NCI-H345 treated with DMSO at 0.1 percent for 48 hours (cell line): Measurements from ENCODE around the gene NR3C2.

Source experiments
- DNase-seq: peaks from one replicate; lab custom pipeline; 2025; ENCODE audit not compliant: unreplicated experiment; lab: John Stamatoyannopoulos, UW

NR3C2 gene

GRCh38 chr4:148441986-148442831, at the start of gene NR3C2:
Gene NR3C2 (minus strand): TSS chr4:148442414.
- DNase-seq: peak; percentile 53

DNA sequence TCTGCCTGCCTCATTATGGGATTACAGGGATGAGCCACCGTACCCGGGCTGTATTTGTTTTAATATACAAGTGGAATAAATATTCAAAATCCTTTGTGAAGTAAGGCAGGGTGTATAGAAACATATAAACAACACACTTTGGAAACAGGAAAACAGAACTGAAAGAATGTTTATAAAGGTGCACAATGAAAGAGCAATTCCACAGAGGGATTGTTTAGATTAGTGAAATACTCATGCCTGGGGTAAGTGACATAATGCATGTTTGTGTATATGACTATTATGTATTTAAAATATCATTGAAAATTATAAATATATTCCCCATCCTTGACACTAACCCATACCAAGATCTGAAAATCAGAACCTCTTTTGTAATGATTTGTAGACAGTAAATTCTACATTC, 45.0 kb upstream of the NR3C2 start:
- no peak for DNase-seq

- no peak for DNase-seq
Observed at GRCh38 chr4:148481636-148482035, 39.4 kb upstream of the NR3C2 start.

DNA sequence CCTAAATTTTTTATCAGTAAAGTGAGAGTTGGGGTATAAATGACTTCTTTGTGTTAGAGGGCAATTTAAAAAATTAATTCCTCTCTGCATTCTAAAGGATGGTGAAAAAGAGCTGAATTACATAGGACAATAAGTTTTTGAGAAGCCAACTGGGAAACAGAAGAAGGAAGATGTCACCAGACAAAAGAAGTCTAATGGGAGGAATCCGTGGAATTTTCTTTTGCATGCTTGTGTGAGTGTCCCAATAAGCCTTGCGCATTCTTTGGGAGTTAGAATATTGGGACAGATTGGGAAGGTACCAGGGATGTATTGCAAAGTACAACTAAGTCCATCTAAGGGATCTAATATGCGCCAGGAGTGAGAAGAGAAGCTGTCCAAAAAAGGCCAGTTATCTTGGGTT, 35.1 kb upstream of the NR3C2 start:
- DNase-seq: no peak

GRCh38 chr4:148469938-148470337, 27.7 kb upstream of the NR3C2 start:
- no peak for DNase-seq

- no peak for DNase-seq
Observed at GRCh38 chr4:148454835-148455234, 12.6 kb upstream of the NR3C2 start.

DNA sequence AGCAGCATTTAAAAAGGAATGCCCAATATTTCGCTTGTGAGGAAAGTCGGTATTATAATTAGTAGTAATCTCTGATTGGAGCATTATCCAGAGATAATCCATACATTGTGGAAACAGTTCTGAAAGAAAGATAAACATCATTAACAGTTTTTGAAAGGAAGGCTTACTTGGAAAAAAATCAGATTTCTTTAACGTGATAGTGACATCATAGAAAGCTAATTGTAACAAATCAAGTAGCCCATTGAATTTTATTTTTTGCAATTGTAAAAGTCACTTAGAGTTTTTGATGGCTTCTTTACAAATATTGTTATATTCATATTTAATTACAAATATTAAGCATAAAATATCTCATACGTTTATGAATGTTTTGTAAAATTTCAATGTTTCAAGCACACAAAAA, 11.6 kb upstream of the NR3C2 start:
- no peak for DNase-seq

- no peak for DNase-seq
Observed at GRCh38 chr4:148452970-148453369, 10.8 kb upstream of the NR3C2 start.

DNA sequence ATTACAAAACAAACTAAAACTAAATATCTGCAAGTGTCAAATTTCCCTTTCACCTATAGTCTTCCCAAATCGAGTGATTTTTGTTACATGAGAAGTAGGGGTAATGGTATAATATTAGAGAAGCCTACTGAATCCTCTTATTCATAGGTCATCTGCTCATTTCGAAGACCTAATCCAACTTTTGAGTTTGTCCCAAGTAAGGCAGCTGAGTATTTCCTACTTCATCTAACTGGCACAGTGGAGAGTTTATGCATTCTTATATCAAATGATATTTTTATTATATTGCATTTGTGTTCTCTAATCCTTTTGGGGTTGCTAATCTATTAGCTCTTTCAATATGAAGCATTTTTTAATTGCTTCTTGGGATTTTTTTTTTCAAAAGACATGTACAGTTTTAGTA, 7.7 kb upstream of the NR3C2 start:
- no peak for DNase-seq

DNA sequence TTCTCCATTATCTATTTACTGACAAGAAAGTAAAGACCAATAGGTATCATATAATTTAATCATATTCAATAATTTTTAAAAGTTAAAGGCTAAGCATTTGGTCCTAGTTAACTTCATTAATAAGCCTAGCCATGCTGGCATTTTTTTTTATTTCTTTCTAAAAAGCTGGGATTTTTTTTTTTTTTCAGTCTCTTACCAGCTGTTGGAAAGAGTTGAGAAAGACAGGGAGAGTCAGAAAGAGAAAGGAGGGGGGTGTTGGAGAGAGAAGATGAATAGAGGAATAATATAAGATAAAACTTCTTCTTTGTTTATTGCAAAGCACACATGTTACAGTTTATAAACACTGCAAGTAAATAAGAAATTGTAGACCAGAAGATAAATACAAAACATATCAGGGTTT, 5.9 kb upstream of the NR3C2 start:
- no peak for DNase-seq

DNA sequence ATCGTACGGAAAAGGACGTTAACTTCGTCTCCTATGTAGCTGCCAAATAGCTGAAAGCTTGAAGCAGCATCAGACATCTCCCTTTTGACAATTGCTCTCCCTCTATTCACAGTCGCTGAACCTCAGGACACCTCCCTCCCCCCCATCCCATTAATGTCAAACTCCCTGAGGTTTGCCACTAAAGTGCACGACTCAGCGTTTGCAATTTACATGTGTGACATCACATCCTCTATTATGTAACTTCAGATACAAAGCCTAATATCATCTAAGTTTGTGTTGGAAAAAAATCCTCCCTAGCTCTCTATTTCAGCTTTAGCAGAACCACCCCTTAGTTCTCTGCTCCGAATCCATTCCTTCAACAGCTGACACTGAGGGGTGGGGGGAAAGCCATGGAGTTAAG, 5.5 kb upstream of the NR3C2 start:
- DNase-seq: no peak

GRCh38 chr4:148445860-148446330, 3.7 kb upstream of the NR3C2 start:
- DNase-seq: no peak

GRCh38 chr4:148445071-148445859, 3.1 kb upstream of the NR3C2 start:
- no peak for DNase-seq

DNA sequence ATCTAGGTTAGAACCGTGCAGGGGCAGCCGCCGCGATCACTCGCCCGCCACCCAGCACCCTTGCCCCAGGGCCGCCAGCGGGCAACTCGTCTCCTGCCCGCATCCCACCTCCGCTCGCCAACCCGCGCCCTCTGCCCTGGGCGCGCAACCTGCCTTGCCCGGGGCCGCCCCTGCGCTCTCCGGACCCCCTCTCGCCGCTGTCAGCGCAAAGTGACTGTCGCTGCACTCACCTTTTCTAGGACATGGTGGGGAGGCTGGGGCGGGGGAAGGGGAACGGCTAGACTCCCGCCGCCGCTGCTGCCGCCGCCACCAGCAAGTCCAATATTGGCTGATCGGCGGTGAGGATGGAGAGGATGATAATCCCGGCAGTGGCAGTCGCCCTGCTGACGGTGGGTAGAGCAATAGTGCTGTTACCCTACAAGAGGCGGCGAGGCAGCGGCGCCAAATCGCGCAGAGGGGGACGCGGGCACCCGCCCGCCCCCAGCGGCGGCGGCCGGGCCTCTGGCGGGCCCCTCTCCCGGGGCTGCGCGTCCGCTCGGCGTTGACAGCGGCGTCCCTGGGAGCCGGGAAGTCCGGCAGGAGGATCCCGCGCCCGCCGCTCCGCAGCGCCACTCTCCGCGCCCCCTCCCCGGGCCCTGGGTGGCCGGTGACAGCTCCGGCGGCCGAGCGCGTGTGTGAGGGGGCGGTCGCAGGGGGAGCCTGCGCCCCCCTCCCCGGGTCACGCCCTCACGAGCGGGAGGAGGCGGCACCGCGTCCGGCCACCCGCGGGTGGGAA, 2.3 kb upstream of the NR3C2 start:
- DNase-seq: no peak

GRCh38 chr4:148443512-148444295, 1.5 kb upstream of the NR3C2 start:
- no peak for DNase-seq

DNA sequence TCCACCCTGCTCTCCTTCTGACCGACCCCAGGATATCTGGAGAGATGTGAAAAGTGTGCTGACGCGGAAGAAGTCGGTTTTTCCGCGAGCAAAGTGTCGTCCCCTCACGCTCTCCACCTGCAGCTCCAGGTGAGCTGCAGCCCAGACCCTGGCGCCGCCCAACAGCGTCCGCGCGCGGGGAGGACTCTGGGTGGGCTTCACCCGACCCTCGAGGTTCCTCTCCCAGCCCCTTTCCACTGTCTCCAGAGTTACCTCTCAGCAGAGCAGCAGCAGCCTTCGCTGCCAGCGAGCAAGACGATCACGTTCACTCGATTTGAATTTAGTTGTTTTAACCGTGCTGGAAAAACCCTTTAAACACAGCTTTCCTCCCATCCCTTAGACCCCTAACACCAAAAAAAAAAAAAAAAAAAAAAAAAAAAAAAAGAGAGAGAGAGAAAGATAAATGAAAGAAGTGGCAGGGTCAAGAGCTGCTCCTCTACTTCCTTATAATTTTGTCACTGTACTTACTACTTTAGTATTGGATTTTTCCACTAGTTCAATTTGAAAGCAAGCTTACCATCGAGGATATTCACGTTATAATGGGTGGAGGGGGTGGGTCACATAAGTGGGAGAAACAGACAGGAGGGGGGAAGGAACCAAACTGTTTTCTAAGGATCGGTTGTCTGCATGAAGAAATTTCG, 758 bp upstream of the NR3C2 start:
- no peak for DNase-seq

GRCh38 chr4:148441624-148441985, 609 bp downstream of the NR3C2 start:
- DNase-seq: no peak

DNA sequence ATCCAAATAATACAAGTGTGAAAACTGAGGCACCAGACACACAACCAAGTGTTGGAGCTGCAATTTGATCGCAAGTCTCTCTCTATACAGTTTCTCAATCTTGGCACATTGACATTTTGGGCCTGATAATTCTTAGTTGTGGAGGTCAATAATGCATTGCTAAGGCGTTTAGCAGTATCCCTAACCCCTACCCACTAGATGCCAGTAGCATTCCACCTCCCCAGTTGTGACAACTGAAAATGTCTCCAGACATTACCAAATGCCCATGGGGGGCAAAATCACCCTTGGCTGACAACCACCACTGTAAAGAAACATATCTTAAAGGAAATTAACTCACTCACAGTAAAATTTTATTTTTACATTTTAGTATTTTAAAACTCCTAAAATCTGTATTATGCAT, 4.2 kb downstream of the NR3C2 start:
- no peak for DNase-seq

DNA sequence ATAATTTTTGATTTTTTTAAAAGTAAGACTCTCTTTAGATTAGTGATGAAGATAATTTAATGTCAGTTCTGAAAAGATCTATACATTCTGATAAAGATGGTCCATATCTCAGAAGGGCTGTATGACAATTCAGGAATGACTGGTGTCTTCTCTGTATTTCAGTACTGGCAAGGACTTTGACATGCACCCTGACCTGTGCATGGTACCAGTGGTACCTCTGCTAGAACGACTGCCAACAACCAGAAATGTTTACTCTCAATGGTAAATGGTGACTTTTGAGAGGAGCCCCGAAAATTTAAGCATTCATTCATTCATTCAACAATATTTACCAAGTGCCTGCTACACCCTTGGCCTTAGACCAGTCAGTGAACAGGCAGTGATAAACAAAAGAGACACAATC, 4.8 kb downstream of the NR3C2 start:
- DNase-seq: no peak

DNA sequence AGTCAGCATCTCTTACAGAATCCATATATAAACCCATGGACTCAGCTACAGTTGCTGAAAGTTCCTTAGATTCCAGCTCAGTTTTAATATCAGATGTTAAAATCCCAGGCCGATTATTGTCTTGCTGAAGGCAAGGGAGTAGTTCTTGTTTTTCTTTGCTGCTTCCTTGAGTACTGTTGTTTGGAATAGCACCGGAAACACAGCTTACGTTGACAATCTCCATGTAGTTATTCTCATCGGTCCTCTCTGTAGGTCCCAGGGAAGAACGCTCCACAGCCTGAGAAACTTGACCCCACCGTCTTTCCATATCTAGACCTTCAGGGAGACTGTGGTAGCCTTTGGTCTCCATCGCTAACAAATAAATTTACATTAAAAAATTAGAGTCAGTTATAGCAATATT, 5.7 kb downstream of the NR3C2 start:
- DNase-seq: no peak
